ENCODE results near the gene LMCD1.

The LMCD1 gene

GRCh38 chr3:8524656-8525399 lies 23.2 kb downstream of the LMCD1 start:
- in situ Hi-C loops (cut with HindIII; ENCODE audit: low pct_ligation_motif_present, low pct_unique_long_range_greater_than_20kb, low sequenced_read_pairs), result no loop called here
- no peak for DNase-seq

DNA sequence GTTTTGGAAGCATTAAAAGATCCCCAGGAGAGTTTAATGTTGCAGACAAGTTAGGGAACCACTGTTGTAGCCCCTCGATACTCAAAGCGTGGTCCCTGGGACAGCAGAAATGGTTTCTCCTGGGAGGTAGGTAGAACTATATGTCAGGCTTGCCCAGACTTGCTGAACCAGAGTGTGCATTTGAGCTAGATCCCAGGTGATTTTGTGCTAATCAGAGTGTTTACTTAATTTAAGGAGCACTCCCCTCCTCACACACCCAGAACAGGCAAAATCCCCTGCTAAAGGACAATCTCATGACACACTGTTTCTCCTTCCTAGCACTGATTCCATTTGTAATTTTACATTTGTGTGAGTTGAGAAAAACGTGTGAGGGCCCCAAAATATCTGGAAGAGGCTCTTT lies 24.3 kb downstream of the LMCD1 start:
- in situ Hi-C loops (cut with HindIII; ENCODE audit: low pct_ligation_motif_present, low pct_unique_long_range_greater_than_20kb, low sequenced_read_pairs), result no loop called here
- DNase-seq, result no peak

DNA sequence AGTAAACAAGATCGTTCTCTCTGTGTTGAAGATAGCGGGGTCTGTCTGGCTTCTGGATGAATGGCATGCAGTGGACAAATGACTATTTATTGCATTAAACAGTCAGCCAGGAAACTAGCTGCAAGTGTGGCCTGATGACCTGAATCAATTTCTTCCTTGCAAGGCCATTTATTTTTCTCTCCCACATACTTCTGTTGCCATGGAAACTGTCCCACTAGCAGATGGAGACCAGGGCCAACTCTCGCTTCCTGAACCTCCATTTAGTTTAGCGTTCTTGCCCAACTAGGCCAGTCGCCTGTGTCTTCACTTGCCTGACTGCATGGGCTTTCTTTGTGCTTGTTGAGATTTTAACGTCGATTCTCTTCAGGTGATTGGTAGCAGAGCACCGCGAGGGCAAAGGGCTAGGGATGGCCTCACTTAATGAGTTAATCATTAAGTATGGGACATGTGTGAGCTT lies 27.6 kb downstream of the LMCD1 start:
- DNase-seq, result no peak
- in situ Hi-C loops (cut with HindIII; ENCODE audit: low pct_ligation_motif_present, low pct_unique_long_range_greater_than_20kb, low sequenced_read_pairs), result no loop called here

DNA sequence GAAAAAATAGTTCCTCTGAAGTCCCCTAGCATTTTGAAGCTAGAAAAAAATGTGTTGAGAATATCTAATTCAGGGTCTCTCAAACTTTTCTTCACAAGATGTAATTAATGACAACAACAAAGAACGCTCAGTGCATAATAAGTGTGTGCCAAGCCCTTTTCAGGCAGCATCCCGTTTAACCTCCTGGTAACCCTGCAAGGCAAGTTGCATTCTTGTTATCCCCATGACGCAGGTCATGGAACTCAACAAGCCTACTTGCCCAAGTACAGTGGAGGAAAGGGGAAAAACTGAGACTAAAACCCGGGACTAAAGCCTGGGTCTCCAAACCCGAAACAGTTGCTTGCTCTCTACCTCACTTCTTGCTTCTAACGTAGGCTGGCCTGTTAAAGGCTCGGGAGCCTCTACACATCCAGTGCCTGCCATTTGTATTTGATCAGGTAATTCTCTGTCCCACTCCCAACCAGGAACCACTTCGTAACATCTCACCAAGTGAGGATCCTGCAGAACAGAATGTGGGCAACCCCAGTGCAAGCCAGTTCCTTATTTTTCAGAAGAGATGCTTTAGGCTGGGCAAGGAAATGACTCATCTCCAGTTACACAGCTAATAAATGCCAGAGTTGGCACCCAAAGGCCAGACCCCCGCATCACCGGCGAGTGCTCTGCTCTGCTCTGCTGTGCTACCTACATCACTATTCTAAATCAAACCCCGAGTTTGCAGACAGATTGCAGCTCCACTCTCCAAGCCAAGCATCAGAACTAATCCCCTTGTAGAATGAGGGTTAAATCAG lies 28.3 kb downstream of the LMCD1 start:
- in situ Hi-C loops (cut with HindIII; ENCODE audit: low pct_ligation_motif_present, low pct_unique_long_range_greater_than_20kb, low sequenced_read_pairs), result no loop called here
- DNase-seq, result peak; percentile 44

- in situ Hi-C loops (cut with HindIII; ENCODE audit: low pct_ligation_motif_present, low pct_unique_long_range_greater_than_20kb, low sequenced_read_pairs), result no loop called here
- no peak for DNase-seq
These were observed 29.0 kb downstream of the LMCD1 start for GRCh38 chr3:8530581-8530980.

- DNase-seq, result no peak
- in situ Hi-C loops (cut with HindIII; ENCODE audit: low pct_ligation_motif_present, low pct_unique_long_range_greater_than_20kb, low sequenced_read_pairs), result no loop called here
These were observed 30.7 kb downstream of the LMCD1 start for GRCh38 chr3:8532251-8532871.

GRCh38 chr3:8536096-8537056 lies 34.8 kb downstream of the LMCD1 start:
- DNase-seq, result no peak

GRCh38 chr3:8537440-8537839 lies 35.8 kb downstream of the LMCD1 start:
- no peak for DNase-seq
- in situ Hi-C loops (cut with HindIII; ENCODE audit: low pct_ligation_motif_present, low pct_unique_long_range_greater_than_20kb, low sequenced_read_pairs), result no loop called here

More at GRCh38 chr3:8536096-8537056, 34.8 kb downstream of the LMCD1 start:
- in situ Hi-C loops (cut with HindIII; ENCODE audit: low pct_ligation_motif_present, low pct_unique_long_range_greater_than_20kb, low sequenced_read_pairs), result no loop called here

DNA sequence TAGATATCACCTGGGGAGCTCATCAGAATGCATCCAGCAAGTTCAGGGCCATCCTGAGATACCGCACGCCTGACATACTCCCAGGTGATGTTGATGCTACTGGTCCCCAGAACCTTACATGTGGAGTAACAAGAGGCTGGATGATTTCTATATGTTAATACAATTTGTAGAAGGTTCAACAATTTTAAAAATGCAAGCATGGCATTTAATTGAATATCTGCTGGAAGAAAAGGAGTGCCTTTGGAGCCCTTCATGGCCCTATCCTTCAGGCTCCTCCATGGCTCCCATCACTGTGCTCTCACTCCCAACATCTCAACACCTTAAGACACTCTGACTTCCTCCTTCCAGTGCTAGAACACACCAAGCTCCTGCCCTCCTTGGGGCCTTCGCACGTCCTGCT lies 36.6 kb downstream of the LMCD1 start:
- in situ Hi-C loops (cut with HindIII; ENCODE audit: low pct_ligation_motif_present, low pct_unique_long_range_greater_than_20kb, low sequenced_read_pairs), result no loop called here
- no peak for DNase-seq

- DNase-seq, result no peak
- in situ Hi-C loops (cut with HindIII; ENCODE audit: low pct_ligation_motif_present, low pct_unique_long_range_greater_than_20kb, low sequenced_read_pairs), result no loop called here
These were observed 37.3 kb downstream of the LMCD1 start for GRCh38 chr3:8538913-8539312.

- in situ Hi-C loops (cut with HindIII; ENCODE audit: low pct_ligation_motif_present, low pct_unique_long_range_greater_than_20kb, low sequenced_read_pairs), result no loop called here
- no peak for DNase-seq
These were observed 37.8 kb downstream of the LMCD1 start for GRCh38 chr3:8539419-8539818.

- in situ Hi-C loops (cut with HindIII; ENCODE audit: low pct_ligation_motif_present, low pct_unique_long_range_greater_than_20kb, low sequenced_read_pairs), result no loop called here
- DNase-seq, result no peak
These were observed 38.8 kb downstream of the LMCD1 start for GRCh38 chr3:8540456-8540855.

GRCh38 chr3:8541486-8541885 lies 39.9 kb downstream of the LMCD1 start:
- no peak for DNase-seq
- in situ Hi-C loops (cut with HindIII; ENCODE audit: low pct_ligation_motif_present, low pct_unique_long_range_greater_than_20kb, low sequenced_read_pairs), result no loop called here

DNA sequence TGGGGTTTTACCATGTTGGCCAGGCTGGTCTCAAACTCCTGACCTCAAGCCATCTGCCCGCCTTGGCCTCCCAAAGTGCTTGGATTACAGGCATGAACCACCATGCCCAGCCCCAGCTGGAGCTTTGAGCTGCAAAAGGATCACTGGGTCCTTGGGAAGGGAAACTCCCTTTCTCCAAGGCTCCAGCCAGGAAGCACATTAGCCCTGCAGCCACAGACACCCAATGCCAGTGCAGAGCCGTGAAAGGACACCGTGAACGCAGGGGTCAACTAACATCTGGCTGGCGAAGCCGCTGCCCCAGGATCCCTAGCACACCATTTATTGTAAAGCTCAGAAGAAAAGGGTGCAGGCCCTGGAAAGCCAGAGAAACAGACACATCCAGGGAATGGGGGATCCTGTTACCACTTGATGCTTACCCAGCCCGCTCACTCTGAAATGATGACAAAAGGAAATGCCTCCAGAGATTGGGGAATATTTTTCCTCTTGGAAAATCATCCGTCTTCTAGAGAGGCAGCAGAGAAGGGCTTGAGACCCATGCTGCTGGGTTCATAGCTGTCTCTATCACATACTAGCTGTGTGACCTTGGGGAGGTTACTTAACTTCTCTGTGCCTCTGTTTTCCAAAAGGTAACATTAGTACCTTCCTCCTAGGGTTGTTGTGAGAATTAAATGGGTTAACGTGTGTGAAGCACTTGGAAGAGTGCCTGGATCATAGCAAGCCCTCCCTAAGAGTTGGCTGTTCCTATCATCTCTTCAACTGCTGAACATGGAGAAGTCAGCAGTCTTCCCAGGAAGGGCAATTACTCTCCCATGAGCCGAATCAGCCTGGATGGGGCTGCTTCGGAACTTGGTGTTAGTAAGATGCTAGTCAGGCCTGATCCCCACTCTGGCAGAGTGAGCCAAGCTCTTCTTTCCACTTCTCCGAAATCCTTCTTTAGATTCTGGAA lies 40.8 kb downstream of the LMCD1 start:
- DNase-seq, result no peak
- in situ Hi-C loops (cut with HindIII; ENCODE audit: low pct_ligation_motif_present, low pct_unique_long_range_greater_than_20kb, low sequenced_read_pairs), result no loop called here

GRCh38 chr3:8546609-8547008 lies 45.0 kb downstream of the LMCD1 start:
- in situ Hi-C loops (cut with HindIII; ENCODE audit: low pct_ligation_motif_present, low pct_unique_long_range_greater_than_20kb, low sequenced_read_pairs), result no loop called here
- no peak for DNase-seq

DNA sequence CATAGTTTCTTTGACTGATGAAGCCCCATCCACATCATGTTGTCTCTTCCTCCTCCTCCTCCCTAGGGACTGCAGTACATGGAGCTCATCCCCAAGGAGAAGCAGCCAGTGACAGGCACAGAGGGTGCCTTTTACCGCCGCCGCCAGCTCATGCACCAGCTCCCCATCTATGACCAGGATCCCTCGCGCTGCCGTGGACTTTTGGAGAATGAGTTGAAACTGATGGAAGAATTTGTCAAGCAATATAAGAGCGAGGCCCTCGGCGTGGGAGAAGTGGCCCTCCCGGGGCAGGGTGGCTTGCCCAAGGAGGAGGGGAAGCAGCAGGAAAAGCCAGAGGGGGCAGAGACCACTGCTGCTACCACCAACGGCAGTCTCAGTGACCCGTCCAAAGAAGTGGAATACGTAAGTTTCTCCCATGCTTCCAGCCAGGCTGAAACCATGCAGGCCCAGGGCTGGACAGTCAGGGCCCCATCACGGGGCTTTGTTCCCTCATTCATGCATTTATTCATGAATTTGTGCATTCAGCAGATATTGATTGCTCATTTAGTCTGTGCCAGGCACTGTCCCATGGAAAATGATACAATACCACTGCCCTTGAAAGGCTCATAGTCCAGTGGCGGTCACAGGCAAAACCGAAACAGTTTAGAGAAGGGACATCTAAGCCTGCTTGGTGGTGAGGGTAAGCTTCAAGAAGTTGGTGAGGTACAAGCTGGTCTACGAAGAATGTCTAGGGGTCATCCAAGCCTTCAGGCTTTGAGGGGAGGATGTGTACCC lies 47.1 kb downstream of the LMCD1 start:
- in situ Hi-C loops (cut with HindIII; ENCODE audit: low pct_ligation_motif_present, low pct_unique_long_range_greater_than_20kb, low sequenced_read_pairs), result no loop called here
- DNase-seq, result no peak

GRCh38 chr3:8549354-8549753 lies 47.7 kb downstream of the LMCD1 start:
- no peak for DNase-seq
- in situ Hi-C loops (cut with HindIII; ENCODE audit: low pct_ligation_motif_present, low pct_unique_long_range_greater_than_20kb, low sequenced_read_pairs), result no loop called here
